Esophagus squamous epithelium (tissue), 4 donors: Measurements from ENCODE around the gene NPHP4.

ENCODE experiments used
- POLR2A ChIP-seq, 4 donors: fragments of 450-650 bp; IDR thresholded peaks; one replicate each; pipeline ENCODE4 v1.6.1; 2017; ENCODE audit warnings: antibody characterized with exemption in 4 of 4, mild to moderate bottlenecking in 4 of 4, moderate library complexity in 3 of 4
- TF ChIP-seq, protein P1 (sequence below), 6 experiments: fragments of 450-650 bp in 4 of 6; fragments of 200-600 bp in 2 of 6; sonication (generic) in 2 of 6; IDR thresholded peaks; one replicate each; pipeline ENCODE4 v1.5.1; 2016 to 2019; ENCODE audit warnings: antibody characterized with exemption in 6 of 6, mild to moderate bottlenecking in 4 of 6, moderate library complexity in 4 of 6

DNA sequence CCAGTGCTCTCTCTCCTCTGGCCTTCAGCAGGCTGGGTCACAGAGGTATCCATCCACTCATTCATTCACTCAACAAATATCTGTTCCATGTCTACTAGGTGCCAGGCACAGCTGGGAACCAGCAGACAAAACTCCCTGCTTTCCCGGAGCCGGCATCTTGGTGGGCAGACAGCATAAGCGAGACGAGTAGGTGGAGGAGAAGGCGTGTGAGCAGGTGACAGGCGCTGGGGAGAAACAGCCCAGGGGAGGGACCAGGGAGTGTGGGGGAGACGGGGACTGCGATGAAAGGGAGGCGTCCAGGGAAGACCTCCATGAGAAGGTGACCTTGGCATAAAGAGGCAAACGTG lies 42.5 kb upstream of the NPHP4 start:
- TF ChIP-seq, protein P1, sequence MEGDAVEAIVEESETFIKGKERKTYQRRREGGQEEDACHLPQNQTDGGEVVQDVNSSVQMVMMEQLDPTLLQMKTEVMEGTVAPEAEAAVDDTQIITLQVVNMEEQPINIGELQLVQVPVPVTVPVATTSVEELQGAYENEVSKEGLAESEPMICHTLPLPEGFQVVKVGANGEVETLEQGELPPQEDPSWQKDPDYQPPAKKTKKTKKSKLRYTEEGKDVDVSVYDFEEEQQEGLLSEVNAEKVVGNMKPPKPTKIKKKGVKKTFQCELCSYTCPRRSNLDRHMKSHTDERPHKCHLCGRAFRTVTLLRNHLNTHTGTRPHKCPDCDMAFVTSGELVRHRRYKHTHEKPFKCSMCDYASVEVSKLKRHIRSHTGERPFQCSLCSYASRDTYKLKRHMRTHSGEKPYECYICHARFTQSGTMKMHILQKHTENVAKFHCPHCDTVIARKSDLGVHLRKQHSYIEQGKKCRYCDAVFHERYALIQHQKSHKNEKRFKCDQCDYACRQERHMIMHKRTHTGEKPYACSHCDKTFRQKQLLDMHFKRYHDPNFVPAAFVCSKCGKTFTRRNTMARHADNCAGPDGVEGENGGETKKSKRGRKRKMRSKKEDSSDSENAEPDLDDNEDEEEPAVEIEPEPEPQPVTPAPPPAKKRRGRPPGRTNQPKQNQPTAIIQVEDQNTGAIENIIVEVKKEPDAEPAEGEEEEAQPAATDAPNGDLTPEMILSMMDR (IDR thresholded peaks at IDR 0.05) = no peak
- TF ChIP-seq POLR2A (IDR thresholded peaks at IDR 0.05) = no peak
